ENCODE data around the gene KCNN2.

DNA sequence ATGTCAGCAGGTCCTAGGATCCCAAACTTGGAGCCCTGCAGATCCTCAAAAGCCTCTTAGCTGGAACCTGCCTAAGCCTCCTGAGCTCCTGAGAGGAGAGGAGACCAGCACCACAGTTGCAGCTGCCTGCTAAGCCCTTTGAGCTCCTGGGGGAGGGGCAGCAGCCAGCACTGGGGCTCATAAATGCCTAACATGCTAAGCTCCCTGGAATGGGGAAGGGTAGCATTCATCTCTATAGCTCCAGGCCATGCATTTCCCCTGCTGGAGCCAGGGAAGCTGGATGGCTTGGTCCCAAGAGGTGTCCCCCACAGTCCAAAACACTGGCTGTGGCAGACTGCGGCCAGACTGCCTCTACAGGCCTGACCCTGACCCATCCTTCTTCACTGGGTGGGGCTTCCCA, 182.7 kb downstream of the KCNN2 start:
- TF ChIP-seq CTCF (IDR thresholded peaks at IDR 0.05), result no peak
- no peak for TF ChIP-seq POLR2AphosphoS5 (IDR thresholded peaks at IDR 0.05)
- no peak for TF ChIP-seq POLR2A (IDR thresholded peaks at IDR 0.05)

Data from breast epithelium (tissue), 3 donors.